ENCODE results near the gene ZNF627. TPM values are rescaled to one million over a fixed set of nuclear protein-coding genes. Genes with fewer than 3 reads are reported as not detected.
"Not testable (repeated sequence)": the region's sequence is repeated elsewhere in the genome, so short reads cannot be mapped to it uniquely, and the experiment has no call there.

Gene ZNF627
- polyA plus RNA-seq, 1 experiment = 5.8 TPM

- Histone ChIP-seq H3K4me3 (ENCODE audit: low read depth, low read length) (peak within 1 kb of the TSS; percentile 66), H3K27me3 (ENCODE audit: control insufficient read depth, insufficient read depth, low read length) (no peaks in the 10 kb centered on the region), H3K36me3 (ENCODE audit: control insufficient read depth, insufficient read depth, low read length) (peaks cover 4% of the 10 kb centered on the region)
- ChIA-PET POLR2A (interaction anchor here (0.8 kb wide), 1 partner anchor 184 kb away, joined by 3 read pairs; no protein-coding TSS in a partner anchor), CTCF (interaction anchor here (0.6 to 3.2 kb wide), 14 partner anchors 9 to 272 kb away, joined by 3 to 14 read pairs (median 4); partner anchors contain the start of genes ACP5 and CNN1)
- peak; percentile 42 for TF ChIP-seq CTCF (IDR thresholded peaks at IDR 0.05; ENCODE audit: insufficient read depth, low read depth, low read length)
- DNase-seq (ENCODE audit: low read depth) = peak; percentile 88
Measured at GRCh38 chr19:11558881-11559828, 38.1 kb upstream of the ZNF627 start, which contains the start of gene ELOF1. ELOF1 (minus strand) TSS chr19:11559230; CDS start chr19:11554347, 4,883 bp downstream.

- CTCF ChIA-PET = interaction anchor here (0.6 to 3.2 kb wide), 13 partner anchors 8 to 580 kb away, joined by 3 to 19 read pairs (median 4); partner anchors contain the start of genes ACP5, CNN1 and ZNF20
- peak; percentile 63 for TF ChIP-seq CTCF (IDR thresholded peaks at IDR 0.05; ENCODE audit: insufficient read depth, low read depth, low read length)
- Histone ChIP-seq H3K27me3 (ENCODE audit: control insufficient read depth, insufficient read depth, low read length) (no peaks in the 10 kb centered on the region), H3K36me3 (ENCODE audit: control insufficient read depth, insufficient read depth, low read length) (peaks cover 1% of the 10 kb centered on the region), H3K4me3 (ENCODE audit: low read depth, low read length) (no peak overlapping the region)
- POLR2A ChIA-PET = no interaction called here
- no peak for DNase-seq (ENCODE audit: low read depth)
Measured at GRCh38 chr19:11560404-11561051, 36.8 kb upstream of the ZNF627 start.

GRCh38 chr19:11563532-11563931, 33.8 kb upstream of the ZNF627 start:
- no peak for TF ChIP-seq CTCF (IDR thresholded peaks at IDR 0.05; ENCODE audit: insufficient read depth, low read depth, low read length)
- ChIA-PET POLR2A (no interaction called here), CTCF (interaction anchor here (1.0 to 2.3 kb wide), 2 partner anchors 22 to 25 kb away, joined by 4 to 5 read pairs; no protein-coding TSS in a partner anchor)
- H3K4me3 ChIP-seq (ENCODE audit: low read depth, low read length) = no peak overlapping the region
- DNase-seq (ENCODE audit: low read depth) = no peak
- H3K27me3 ChIP-seq (ENCODE audit: control insufficient read depth, insufficient read depth, low read length) = no peaks in the 10 kb centered on the region
- no peaks in the 10 kb centered on the region for H3K36me3 ChIP-seq (ENCODE audit: control insufficient read depth, insufficient read depth, low read length)

GRCh38 chr19:11564082-11564807, 33.0 kb upstream of the ZNF627 start:
- POLR2A ChIA-PET; H3K4me3 ChIP-seq (ENCODE audit: low read depth, low read length); H3K27me3 ChIP-seq (ENCODE audit: control insufficient read depth, insufficient read depth, low read length); H3K36me3 ChIP-seq (ENCODE audit: control insufficient read depth, insufficient read depth, low read length); DNase-seq (ENCODE audit: low read depth): not testable (repeated sequence)
- CTCF ChIA-PET = interaction anchor here (1.0 to 2.3 kb wide), 2 partner anchors 21 to 24 kb away, joined by 4 to 5 read pairs; no protein-coding TSS in a partner anchor

- H3K27me3 ChIP-seq (ENCODE audit: control insufficient read depth, insufficient read depth, low read length); DNase-seq (ENCODE audit: low read depth); H3K4me3 ChIP-seq (ENCODE audit: low read depth, low read length); POLR2A ChIA-PET; CTCF ChIA-PET; H3K36me3 ChIP-seq (ENCODE audit: control insufficient read depth, insufficient read depth, low read length): not testable (repeated sequence)
Measured at GRCh38 chr19:11565649-11565980, 31.7 kb upstream of the ZNF627 start.

All from BJ (cell line).